Activated T-cell treated with anti-CD3 and anti-CD28 coated beads, Interleukin-2, amount 50 U/mL, for 1 hour (primary cell): Measurements from ENCODE around the gene OR6Q1.
"Not testable (repeated sequence)": the region's sequence is repeated elsewhere in the genome, so short reads cannot be mapped to it uniquely, and the experiment has no call there.

Experiments
- DNase-seq: peaks from one replicate; pipeline ENCODE4 v3.0.0-alpha.2; 2020

Gene OR6Q1, protein sequence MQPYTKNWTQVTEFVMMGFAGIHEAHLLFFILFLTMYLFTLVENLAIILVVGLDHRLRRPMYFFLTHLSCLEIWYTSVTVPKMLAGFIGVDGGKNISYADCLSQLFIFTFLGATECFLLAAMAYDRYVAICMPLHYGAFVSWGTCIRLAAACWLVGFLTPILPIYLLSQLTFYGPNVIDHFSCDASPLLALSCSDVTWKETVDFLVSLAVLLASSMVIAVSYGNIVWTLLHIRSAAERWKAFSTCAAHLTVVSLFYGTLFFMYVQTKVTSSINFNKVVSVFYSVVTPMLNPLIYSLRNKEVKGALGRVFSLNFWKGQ

DNA sequence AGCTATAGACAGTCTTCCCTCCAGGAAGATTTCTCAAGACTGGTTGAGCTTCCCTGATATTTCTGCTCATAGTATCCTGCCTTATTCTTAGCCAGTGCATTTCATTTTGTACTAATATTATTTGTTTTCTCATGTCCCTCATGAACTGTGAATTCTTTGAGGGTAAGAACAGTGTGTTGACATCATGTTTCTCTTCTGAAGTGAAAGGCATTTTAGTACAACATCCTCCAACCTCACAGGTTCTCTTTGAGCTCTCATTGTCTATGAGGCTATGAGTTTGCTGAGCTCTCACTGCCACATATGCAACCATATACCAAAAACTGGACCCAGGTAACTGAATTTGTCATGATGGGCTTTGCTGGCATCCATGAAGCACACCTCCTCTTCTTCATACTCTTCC, at the start of gene OR6Q1:
OR6Q1 (plus strand) TSS at position 301 of the 400 bp plus-strand sequence; CDS start at position 301, 0 bp downstream.
- no peak for DNase-seq

DNA sequence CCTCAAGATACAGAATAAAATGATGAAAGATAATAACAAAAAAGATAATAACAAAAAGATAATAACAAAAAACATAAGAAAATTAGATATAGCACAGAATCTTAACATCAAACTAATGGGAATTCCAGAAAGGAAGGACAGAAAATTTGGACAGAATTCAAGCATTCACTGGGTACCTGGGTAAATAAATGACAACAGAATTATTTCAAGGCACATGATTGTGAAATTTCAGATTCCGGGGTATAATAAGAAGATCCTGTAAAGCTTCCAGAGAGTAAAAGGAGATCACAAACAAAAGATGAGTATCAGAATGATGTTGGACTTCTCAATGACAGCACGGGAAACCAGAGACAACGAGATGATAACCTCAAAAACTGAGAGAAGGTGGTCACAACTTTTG, 49.2 kb upstream of the OR6Q1 start:
- DNase-seq = no peak

DNA sequence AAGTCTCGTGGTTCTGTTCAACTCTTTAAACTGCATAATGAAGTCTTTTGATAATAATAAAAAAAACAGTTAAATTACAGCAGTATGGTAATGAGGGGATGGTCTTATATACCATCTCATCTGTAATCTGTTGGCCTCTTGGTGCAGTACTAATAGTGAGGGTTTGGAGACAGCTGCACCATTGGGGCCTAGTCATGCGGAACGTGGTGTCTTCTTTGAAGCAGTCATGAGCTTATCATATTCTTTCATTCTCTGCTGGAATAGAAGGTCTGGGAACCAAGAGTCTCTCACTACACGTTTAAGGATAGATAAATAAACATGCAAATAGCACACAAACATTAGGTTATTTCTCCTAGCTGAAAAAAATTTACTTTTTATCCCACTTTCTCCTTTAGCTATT, 48.0 kb upstream of the OR6Q1 start:
- DNase-seq = no peak

DNA sequence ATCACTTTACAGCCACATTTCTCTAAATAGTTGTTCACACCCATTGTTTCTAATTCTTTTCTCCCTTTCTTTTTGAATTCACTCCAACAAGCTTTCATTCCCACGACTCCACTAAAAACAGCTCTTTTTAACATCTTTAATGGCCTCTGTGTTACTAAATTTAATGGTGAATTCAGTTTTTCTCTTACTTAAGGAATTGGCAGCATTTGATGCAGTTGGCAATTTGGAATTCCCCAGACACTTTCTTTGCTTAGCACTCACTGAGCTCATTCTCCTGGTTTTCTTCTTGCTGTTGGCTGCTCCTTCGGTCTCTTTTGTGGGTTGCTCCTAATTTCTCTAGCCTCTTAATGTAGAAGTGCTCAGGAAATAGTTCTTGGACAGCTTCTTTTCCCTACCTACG, 47.6 kb upstream of the OR6Q1 start:
- no peak for DNase-seq

DNA sequence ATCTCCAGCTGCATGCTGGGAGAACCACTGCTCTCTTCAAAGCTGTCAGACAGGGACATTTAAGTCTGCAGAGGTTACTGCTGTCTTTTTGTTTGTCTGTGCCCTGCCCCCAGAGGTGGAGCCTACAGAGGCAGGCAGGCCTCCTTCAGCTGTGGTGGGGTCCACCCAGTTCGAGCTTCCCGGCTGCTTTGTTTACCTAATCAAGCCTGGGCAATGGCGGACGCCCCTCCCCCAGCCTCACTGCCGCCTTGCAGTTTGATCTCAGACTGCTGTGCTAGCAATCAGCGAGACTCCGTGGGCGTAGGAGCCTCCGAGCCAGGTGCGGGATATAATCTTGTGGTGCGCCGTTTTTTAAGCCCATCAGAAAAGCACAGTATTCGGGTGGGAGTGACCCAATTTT, 31.2 kb upstream of the OR6Q1 start:
- DNase-seq = not testable (repeated sequence)

DNA sequence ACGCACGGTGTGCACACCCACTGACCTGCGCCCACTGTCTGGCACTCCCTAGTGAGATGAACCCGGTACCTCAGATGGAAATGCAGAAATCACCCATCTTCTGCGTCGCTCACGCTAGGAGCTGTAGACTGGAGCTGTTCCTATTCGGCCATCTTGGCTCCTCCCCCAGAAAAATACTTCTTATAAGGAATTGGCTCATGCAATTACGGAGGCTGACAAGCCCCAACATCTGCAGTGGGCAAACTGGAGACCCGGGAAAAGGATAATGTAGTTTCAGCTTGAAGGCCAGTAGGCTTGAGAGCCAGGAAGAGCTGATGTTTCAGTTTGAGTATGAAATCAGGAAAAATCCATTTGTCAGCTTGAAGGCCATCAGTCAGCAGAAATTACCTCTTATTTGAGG, 30.7 kb upstream of the OR6Q1 start:
- not testable (repeated sequence) for DNase-seq

DNA sequence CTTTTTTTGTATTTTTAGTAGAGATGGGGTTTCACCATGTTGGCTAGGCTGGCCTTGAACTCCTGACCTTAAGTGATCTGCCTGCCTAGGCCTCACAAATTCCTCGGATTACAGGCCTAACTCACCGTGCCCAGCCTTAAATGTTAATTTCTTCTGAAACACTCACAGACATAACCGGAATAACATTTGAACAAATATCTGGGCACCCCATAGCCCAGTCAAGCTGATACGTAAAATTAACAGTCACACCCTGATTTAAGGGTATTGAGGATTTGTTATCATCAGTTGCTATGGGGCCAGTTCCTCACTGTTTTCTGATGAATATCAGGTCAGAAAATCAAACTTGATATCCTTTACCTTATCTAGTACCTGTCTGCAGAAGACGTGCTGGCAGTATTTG, 30.1 kb upstream of the OR6Q1 start:
- DNase-seq = no peak

DNA sequence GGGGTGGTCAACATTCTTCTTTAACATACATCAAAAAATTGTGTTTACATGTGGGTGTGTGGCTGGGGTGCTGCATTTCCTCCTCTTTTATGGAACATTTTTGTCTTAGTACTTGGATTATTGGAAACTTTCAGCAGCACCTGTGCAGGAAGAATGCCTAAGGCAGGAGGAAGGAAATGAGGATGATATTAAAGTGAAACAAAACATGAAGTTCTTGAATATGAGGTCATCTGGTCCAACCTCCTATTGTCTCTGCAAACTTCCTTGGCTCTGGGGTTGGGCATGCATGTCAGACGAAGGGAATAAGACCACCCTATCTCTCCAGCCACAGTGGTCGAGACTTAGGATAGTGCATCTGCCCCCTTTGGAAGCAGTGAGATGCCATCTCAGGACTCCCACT, 27.7 kb upstream of the OR6Q1 start:
- no peak for DNase-seq

DNA sequence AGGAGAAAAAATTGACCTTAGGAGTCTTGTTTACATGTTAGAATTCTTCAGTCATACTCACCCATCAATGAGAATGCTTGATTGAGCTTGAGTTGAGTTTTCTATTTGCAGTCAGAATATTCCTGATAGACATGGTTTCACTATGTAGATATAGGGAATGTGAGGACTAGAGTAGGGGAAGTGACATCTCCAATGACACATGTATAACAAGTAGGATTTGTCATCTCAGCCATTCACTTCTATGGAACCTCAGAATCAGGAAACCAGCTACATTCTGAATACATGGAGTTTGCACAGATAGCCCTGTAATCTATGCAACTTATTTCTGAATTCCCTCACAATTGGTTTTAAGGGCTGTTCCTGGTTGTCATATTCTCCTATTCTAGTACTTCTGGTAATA, 27.2 kb upstream of the OR6Q1 start:
- no peak for DNase-seq

DNA sequence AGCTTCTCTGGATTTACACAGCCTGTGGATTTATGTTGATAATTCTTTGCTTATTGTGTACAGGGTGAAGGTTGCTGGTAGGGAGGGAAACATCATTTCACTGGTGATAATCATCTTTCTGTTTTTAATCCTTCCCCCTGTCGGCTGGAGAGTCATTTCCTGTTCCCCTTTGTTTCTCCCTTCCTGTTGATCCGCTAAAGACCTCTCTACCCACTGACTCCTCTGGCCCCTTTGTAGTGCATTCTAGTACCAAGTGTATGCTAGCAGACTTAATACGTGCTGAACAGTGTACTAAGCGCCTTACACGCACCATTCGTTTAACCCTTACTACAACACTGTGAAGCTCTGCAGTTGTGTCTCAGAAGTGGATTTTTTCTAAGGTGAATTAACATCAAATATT, 26.1 kb upstream of the OR6Q1 start:
- DNase-seq = no peak

DNA sequence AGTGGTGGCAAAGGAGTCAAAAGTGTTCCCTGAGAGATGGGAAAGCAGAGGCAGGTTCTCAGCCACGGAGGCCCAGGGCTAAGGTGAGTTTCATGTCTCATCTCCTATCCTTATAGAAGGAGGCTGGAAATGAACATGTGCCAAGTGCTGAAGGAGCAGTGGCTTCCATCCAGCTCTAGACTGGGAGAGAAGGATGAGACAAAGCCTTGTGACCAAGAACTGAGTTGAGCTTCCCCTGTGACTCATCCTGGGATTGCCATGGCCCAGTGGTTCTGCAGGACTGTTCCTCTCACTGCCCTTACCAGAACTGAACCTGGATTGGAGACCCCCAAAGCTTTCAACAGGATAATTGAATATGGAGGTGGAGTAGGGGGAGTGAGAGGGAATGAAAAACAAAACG, 23.8 kb upstream of the OR6Q1 start:
- DNase-seq = no peak

DNA sequence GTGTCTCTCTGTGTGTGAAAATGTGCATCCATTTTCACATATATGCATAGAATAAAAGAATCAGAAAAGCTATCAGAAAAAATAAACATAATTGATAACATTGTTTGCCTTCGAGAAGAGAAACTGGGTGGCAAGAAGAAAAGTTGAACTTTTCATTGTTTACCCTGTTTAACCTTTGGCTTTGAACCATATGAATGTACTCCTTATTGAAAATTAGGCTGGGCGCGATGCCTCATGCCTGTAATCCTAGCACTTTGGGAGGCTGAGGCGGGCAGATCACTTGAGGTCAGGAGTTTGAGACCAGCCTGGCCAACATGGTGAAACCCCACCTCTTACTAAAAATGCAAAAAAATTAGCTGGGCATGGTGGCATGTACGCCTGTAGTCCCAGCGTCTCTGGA, 19.0 kb upstream of the OR6Q1 start:
- no peak for DNase-seq

DNA sequence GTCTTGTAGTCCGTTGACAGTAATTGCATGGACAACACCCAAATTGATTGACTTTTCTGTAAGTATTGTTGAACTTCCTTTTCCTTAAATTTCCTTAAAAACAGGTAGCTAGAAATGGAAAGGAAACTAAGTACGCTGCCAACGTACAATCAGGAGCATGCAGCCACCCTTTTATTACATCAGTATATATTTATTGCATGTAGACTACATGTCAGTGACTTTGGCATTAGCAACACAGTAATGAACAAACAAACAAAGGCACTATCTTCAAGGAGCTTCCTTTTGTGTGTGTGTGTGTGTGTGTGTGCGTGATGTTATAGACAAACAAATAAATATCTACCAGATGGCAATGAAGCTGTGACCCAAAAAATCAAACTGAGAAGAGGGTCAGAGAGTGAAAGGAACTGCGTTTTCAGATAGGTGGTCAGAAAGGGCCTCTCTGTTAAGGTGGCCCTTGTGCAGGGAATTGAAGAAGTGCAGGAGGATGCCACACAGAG, 7.3 kb upstream of the OR6Q1 start, which contains the start of gene OR9Q1:
OR9Q1 (plus strand) TSS at position 447 of the 497 bp plus-strand sequence. CDS start 155,564 bp downstream, outside the sequence.
- no peak for DNase-seq

DNA sequence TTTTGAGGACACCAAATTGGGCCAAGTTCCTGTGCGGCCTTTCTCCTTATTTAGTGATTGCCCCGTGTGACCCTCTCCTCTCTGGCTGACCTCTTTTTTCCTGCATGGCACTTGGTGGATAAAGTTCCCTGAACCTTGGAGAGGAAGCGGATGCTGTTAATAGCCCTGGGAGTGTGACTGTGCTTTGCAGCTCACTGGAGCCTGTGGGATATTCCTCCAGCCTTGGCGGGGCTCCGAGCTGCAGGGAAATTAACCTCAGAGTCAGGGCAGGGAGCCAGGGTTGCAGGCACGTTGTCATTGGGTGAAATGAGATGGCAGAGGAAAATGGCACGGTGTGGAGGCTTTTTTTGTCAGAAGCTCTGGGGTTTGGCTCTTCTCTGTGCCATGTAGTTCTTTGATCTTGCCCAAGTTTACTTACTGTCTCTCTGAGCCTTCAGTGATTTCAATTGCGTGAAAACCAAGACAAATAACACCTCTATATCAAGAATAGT, 6.1 kb upstream of the OR6Q1 start:
- no peak for DNase-seq

DNA sequence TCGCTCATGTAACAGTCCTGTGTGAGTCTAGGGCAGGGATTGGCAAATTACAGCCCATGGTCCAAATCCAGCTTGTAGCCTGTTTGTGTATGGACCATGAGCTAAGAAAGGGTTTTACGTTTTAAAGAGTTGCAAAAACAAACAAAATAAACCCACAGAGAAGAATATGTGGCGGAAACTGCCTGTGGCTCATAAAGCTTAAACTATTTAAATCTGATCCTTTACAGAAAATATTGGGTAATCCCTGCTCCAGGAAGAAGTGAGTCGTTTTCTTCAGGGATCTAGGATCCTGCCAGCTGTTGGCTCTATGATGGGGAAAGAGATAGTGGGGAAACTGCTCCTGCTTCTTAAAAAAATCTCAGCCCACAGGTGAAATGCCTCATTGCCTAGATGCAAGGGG, 3.4 kb upstream of the OR6Q1 start:
- no peak for DNase-seq

DNA sequence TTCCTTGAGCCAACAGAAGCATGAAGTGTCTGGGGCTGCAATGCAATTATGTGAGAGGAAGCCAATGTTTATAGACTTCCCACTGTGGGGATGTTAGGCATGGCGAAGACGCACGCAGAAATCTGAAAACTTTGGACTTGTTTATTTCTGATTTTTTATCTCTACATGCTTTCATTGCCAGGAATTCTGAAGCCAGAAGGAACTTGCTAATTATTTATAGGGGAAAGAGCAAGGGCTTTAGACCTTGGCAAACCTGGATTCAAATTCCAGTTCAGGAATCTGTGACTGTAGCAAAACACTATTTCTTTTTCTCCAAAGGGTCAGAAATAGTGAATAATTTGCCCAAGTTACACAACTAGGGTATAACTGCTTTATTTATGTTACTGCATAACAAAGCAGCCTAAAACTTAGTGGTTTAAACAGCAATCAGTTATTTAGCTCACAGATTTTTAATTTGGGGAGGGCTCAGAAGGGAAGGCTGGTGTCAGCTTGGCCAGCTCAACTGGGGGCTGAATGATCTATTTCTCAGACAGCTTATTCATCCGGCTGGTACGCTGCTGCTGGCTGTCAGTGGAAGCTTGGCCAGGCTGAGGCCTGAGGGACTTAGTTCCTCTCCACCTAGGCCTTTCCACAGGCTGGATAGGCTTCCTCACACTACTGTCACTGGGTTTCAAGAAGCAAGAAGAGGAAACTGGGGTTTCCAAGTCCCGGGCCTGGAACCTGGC, 1.9 kb upstream of the OR6Q1 start:
- DNase-seq = no peak

DNA sequence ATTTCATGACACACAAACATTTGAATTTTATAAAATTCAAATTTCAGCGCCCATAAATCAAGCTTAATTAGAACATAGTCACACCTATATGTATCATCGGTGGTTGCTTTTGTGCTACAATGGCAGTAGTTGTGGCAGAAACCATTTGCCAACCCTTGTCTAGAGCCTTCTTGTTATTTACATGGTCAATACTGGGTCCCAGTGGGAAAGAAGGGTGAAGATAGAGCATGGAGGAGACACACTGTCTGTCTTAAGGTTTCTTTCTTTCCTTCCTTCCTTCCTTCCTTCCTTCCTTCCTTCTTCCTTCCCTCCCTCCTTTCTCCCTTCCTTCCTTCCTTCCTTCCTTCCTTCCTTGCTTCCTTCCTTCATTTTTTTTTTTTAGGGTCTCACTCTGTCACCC, 3.7 kb downstream of the OR6Q1 start:
- DNase-seq = no peak

DNA sequence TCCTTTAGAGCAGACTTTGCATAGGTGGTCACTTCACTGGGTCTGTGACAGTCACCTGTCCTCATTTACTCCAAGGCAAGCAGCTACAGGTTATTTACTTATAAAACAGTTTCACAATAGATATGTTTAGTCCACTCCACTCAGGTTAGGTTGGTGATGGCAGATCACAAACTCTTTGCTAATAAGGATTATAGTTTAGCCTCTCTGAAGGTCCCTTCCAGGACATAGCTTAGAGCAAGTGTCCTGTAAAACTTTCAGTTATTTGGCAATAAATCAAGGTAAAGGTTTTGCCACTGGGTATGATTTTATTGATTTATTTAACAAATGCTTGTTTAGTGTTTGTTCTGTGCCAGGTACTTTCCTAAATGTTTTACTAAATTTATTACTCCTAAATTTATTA, 8.8 kb downstream of the OR6Q1 start:
- DNase-seq = no peak

DNA sequence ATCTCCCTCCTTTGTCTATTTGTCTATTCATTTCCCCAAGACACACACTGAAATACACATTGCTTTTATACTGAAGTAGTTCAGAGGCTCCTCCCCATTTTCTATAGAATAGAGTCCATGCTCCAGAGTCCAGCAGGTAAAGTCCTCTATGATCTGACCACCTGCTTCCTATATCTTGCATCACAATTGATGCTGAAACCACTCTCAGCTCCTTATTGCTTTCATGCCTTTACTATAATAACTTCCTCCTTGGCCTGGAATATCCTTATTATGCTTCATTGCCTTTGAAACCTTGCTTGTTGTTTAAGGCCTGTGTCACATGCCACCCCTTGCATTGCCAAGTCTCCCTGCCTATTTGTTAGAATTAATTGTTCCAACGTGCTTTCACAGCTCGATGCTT, 12.6 kb downstream of the OR6Q1 start:
- DNase-seq = no peak

DNA sequence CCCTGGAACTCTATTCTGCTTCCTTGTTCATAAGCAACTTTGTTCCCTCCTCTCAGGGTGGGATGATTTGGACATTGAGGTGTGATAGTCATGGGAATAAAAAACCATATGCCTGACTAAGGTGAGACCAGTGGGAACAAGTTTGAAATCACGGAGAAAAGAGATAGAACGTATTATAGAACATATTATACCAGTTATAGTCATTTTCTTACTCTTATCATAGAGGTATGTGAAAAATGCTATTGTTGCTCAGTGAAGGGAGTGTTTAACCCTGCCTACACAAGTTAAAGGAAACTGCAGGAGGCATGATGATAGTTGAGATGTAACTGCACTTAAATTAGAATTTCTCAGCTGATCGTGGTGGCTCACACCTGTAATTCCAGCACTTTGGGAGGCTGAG, 15.5 kb downstream of the OR6Q1 start:
- no peak for DNase-seq

DNA sequence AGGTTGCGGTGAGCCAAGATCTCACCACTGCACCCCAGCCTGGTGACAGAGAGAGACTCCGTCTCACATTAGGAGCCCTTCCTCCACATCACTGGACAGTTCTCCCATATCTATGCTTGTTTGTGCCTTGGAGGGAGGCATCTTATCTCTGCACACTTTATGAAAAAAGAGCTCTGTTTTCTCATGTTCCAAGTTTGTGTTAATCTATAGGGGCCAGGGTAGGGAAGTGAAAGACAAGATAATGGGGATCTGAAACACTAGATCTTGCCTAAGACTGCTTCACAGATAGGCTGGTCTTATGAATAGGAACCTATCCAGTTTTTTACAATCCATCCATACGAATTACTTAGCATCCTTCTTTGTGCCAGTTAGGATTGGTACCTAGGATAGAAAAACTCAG, 17.1 kb downstream of the OR6Q1 start:
- no peak for DNase-seq

DNA sequence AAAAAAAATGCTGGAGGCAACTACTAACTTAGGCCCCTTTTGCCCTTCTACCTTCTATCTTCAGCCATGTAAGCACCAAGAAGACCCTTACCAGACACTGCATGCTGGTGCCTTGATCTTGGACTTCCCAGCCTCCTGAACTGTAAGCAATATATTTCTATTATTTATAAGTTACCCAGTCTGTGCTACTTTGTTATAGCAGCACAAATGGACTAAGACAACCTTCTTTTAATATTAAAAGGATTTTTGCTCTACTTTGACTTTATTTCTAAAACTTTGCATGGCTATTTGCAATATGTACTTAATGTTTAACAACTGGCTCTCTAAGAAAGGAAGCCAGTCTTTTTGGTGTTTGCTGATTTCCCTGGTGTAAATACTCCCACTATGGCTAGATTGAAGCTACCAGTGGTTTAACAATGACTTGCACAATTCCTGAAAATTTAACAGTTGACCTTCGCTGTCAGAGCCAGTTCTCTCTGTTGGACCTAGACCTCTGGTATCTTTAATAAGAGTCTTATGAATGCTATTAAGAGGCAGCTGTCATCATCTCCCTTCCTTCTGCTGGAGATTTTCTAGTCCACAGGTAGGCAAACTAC, 25.2 kb downstream of the OR6Q1 start:
- no peak for DNase-seq

DNA sequence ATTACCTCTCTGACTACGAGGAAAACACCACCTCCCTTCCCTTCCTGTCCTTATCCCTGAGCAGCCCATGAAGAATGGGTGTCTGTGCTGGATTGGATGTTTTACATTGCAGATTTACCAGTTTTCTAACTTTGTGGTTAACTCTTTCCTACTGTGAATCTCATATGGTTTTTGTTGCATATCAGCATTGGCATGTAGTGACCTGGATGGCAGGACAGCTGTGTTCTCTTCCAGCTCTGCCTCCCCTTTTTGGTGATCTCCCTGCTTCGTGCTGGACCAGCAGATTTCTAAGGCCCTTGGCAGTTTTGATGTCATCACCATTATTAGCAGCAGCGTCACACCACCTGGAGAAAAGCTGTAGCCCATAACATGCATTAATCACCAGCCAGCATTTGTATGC, 26.7 kb downstream of the OR6Q1 start:
- DNase-seq = no peak
